SU-DHL-6 (cell line): ENCODE measurements around the gene FABP6.

Experiments used
- CTCF ChIP-seq: fragments of 200-600 bp; sonication (generic); IDR thresholded peaks from one replicate; pipeline ENCODE4 v1.5.1; 2017; ENCODE audit warnings: antibody characterized with exemption, mild to moderate bottlenecking, low read length, moderate library complexity; ENCODE audit not compliant: insufficient read depth, poor library complexity, severe bottlenecking
- EZH2phosphoT487 ChIP-seq: fragments of 200-600 bp; sonication (generic), shearing (Covaris generic); conservative IDR thresholded peaks from 2 replicates; pipeline ENCODE4 v1.6.1; 2018; ENCODE audit warnings: mild to moderate bottlenecking, antibody characterized with exemption, low read length, moderate library complexity, mixed read lengths

GRCh38 chr5:160271396-160271795 is 42.1 kb downstream of the FABP6 start:
- no peak for TF ChIP-seq CTCF
- no peak for TF ChIP-seq EZH2phosphoT487
